Lung (tissue), 11 donors: ENCODE results near the gene NSUN5. TPM values are rescaled to one million over a fixed set of nuclear protein-coding genes. Genes with fewer than 3 reads are reported as not detected.
"Not testable (repeated sequence)": the region's sequence is repeated elsewhere in the genome, so short reads cannot be mapped to it uniquely, and the experiment has no call there.

Source experiments
- ATAC-seq: fragments of 200-7000 bp; cut with Tn5 transposase; one replicate; pipeline ENCODE4 v1.9.1; 2020; ENCODE audit warnings: moderate number of reproducible peaks; ENCODE audit not compliant: insufficient read depth, low FRiP score
- DNase-seq, 3 donors: peaks; one replicate each; pipeline ENCODE4 v3.0.0-alpha.2; 2013 to 2017
- H3K27ac ChIP-seq, 2 donors: one replicate each; pipeline ENCODE4 v1.5.1; 2013; ENCODE audit warnings: mild to moderate bottlenecking in 2 of 2, moderate library complexity in 2 of 2, control low read depth in 1 of 2, inconsistent platforms in 1 of 2, low read depth in 1 of 2, low read length in 1 of 2
- H3K27me3 ChIP-seq, 3 donors: one replicate each; pipeline ENCODE4 v1.5.1; 2013; ENCODE audit warnings: low read length in 2 of 3; ENCODE audit not compliant: control insufficient read depth in 3 of 3, insufficient read depth in 3 of 3
- H3K36me3 ChIP-seq, 4 donors: one replicate each; pipeline ENCODE4 v1.5.1; 2013; ENCODE audit warnings: low read length in 4 of 4, mild to moderate bottlenecking in 1 of 4, moderate library complexity in 1 of 4; ENCODE audit not compliant: control insufficient read depth in 4 of 4, insufficient read depth in 4 of 4
- H3K4me1 ChIP-seq, 5 donors: one replicate each; pipeline ENCODE4 v1.5.1; 2013; ENCODE audit warnings: low read length in 5 of 5, mild to moderate bottlenecking in 2 of 5, moderate library complexity in 1 of 5; ENCODE audit not compliant: control insufficient read depth in 5 of 5, insufficient read depth in 5 of 5
- H3K4me3 ChIP-seq: one replicate; pipeline ENCODE4 v1.5.1; 2013; ENCODE audit warnings: mild to moderate bottlenecking, control low read depth, moderate library complexity
- H3K9ac ChIP-seq, 2 donors: one replicate each; pipeline ENCODE4 v1.5.1; 2013; ENCODE audit warnings: low read length in 2 of 2, control low read depth in 1 of 2; ENCODE audit not compliant: insufficient read depth in 1 of 2
- H3K9me3 ChIP-seq, 4 donors: one replicate each; pipeline ENCODE4 v1.5.1; 2013; ENCODE audit warnings: low read length in 3 of 4, mild to moderate bottlenecking in 1 of 4, moderate library complexity in 1 of 4; ENCODE audit not compliant: control insufficient read depth in 4 of 4, insufficient read depth in 3 of 4
- WGBS, 2 donors: extraction: QIAGEN DNeasy Blood & Tissue Kit; methylation state at CpG; one replicate each; pipeline ENCODE4 v1.1.7; 2013; 5-methylcytosine and 5-hydroxymethylcytosine counted together
- polyA plus RNA-seq, 2 donors: library from polyadenylated mRNA; stranded (reverse); fragments of 200-250 nt; gene quantifications; one replicate each; pipeline ENCODE4 v1.2.1, GENCODE V29; 2013
- small RNA-seq: library from RNA; depleted of rRNA; stranded (forward); fragments of <200 nt; gene quantifications from one replicate; pipeline ENCODE3, GENCODE V24; 2014; ENCODE audit warnings: low replicate concordance
- total RNA-seq, 2 donors: library from RNA; depleted of rRNA in 1 of 2; stranded (reverse); fragments of >200 nt in 1 of 2; gene quantifications; one replicate each; pipeline ENCODE4 v1.2.1, GENCODE V29; 2014 to 2021
- donor health status: Bipolar disorder and iron deficiency.
- donor health status: healthy.
- donor health status: DM: yes; HTN: yes; CAD: no.

The NSUN5 gene
- total and polyA plus RNA-seq, 4 donors, result 14.9 to 35.3 (median 27.8) TPM

- H3K27me3 ChIP-seq, result not testable (repeated sequence)
Measured at GRCh38 chr7:73266719-73267368, 41.8 kb downstream of the NSUN5 start.

GRCh38 chr7:73262416-73262815 lies 46.2 kb downstream of the NSUN5 start:
- DNase-seq, H3K36me3 ChIP-seq, H3K4me3 ChIP-seq, H3K27ac ChIP-seq, H3K9ac ChIP-seq, ATAC-seq, H3K4me1 ChIP-seq, H3K27me3 ChIP-seq, H3K9me3 ChIP-seq: not testable (repeated sequence)
- WGBS, 2 donors, result 14% methylated on average over 1 of the region's 2 CpGs; no CpG with 5 or more reads in 1 of the 2 donors

More at GRCh38 chr7:73266719-73267368, 41.8 kb downstream of the NSUN5 start:
- H3K4me3 ChIP-seq, H3K36me3 ChIP-seq, H3K27ac ChIP-seq, H3K4me1 ChIP-seq, ATAC-seq, DNase-seq, H3K9me3 ChIP-seq, H3K9ac ChIP-seq: not testable (repeated sequence)
- WGBS, 2 donors, result no CpG with 5 or more reads among the region's 22 CpGs

Small RNA genes within 50 kb of the gene (small RNA-seq; reads per million reads assigned to genes)
- not detected for gene RNU6-1080P

Other genes with a start within 250 kb of the NSUN5 start
- under 1 TPM in 1 of 2 donors, not detected in 1; 0.11 TPM for gene SPDYE9, start 222.8 kb downstream of the NSUN5 start, total RNA-seq
- not detected for gene SPDYE9, start 222.8 kb downstream of the NSUN5 start, polyA plus RNA-seq
- under 1 TPM in 1 of 2 donors, not detected in 1; 0.34 TPM for gene TRIM50, start 19.3 kb upstream of the NSUN5 start, total RNA-seq
- gene TRIM50, start 19.3 kb upstream of the NSUN5 start, polyA plus RNA-seq, result under 1 TPM; 0.02 to 0.08 TPM
- 1 to 10 TPM in 1 of 2 donors, not detected in 1; 1.5 TPM for gene FKBP6, start 19.3 kb upstream of the NSUN5 start, total RNA-seq
- gene FKBP6, start 19.3 kb upstream of the NSUN5 start, polyA plus RNA-seq, result under 1 TPM in 1 of 2 donors, not detected in 1; 0.08 TPM
- gene FZD9, start 125.0 kb upstream of the NSUN5 start, total RNA-seq, result under 1 TPM; 0.17 to 0.37 TPM
- gene FZD9, start 125.0 kb upstream of the NSUN5 start, polyA plus RNA-seq, result under 1 TPM; 0.24 to 0.69 TPM
- gene BAZ1B, start 213.5 kb upstream of the NSUN5 start, total RNA-seq, result 10 to 100 TPM; 45.8 to 65.0 TPM
- 10 to 100 TPM; 19.9 to 20.1 TPM for gene BAZ1B, start 213.5 kb upstream of the NSUN5 start, polyA plus RNA-seq
- gene BCL7B, start 248.9 kb upstream of the NSUN5 start, total RNA-seq, result 10 to 100 TPM; 17.7 to 58.6 TPM
- gene BCL7B, start 248.9 kb upstream of the NSUN5 start, polyA plus RNA-seq, result 10 to 100 TPM; 62.7 to 71.0 TPM